GM23338 (cell line): ENCODE measurements around the gene SMPDL3A. TPM values are rescaled to one million over a fixed set of nuclear protein-coding genes. Genes with fewer than 3 reads are reported as not detected.

Experiments used
- ATAC-seq: fragments of 200-7000 bp; cut with Tn5 transposase; 3 replicates; pipeline ENCODE4 v1.9.1; 2020
- DNase-seq: peaks from one replicate; pipeline ENCODE4 v3.0.0-alpha.2; 2015; ENCODE audit warnings: low spot score
- H2AFZ ChIP-seq: fragments of 200-600 bp; sonication (generic); 2 replicates; pipeline ENCODE4 v1.8.0; 2016; ENCODE audit warnings: antibody characterized with exemption, mild to moderate bottlenecking, moderate library complexity
- H3F3A ChIP-seq: fragments of 200-600 bp; sonication (generic); replicated peaks from 2 replicates; pipeline ENCODE4 v1.8.0; 2017; ENCODE audit warnings: antibody characterized with exemption, mixed run types, low read depth
- H3K27ac ChIP-seq: fragments of 200-600 bp; sonication (generic); 2 replicates; pipeline ENCODE4 v1.6.1; 2016; ENCODE audit warnings: low read depth
- H3K27me3 ChIP-seq: fragments of 200-600 bp; sonication (generic); 2 replicates; pipeline ENCODE4 v1.8.0; 2016; ENCODE audit warnings: mild to moderate bottlenecking, mixed run types, moderate library complexity; ENCODE audit not compliant: insufficient read depth
- H3K36me3 ChIP-seq: fragments of 200-600 bp; sonication (generic); 2 replicates; pipeline ENCODE4 v1.8.0; 2016; ENCODE audit warnings: mild to moderate bottlenecking; ENCODE audit not compliant: insufficient read depth
- H3K4me1 ChIP-seq: fragments of 200-600 bp; sonication (generic); 2 replicates; pipeline ENCODE4 v1.8.0; 2016; ENCODE audit warnings: mild to moderate bottlenecking, moderate library complexity; ENCODE audit not compliant: insufficient read depth
- H3K4me2 ChIP-seq: fragments of 200-600 bp; sonication (generic); 2 replicates; pipeline ENCODE4 v1.7.1; 2017; ENCODE audit warnings: mixed run types
- H3K4me3 ChIP-seq: fragments of 200-600 bp; sonication (generic); 2 replicates; pipeline ENCODE4 v1.6.1; 2016; ENCODE audit warnings: mixed run types
- H3K79me2 ChIP-seq: fragments of 200-600 bp; sonication (generic); replicated peaks from 2 replicates; pipeline ENCODE4 v1.8.0; 2017; ENCODE audit warnings: mild to moderate bottlenecking; ENCODE audit not compliant: insufficient read depth
- H3K9me2 ChIP-seq: fragments of 200-600 bp; sonication (generic); 2 replicates; pipeline ENCODE4 v1.8.0; 2017; ENCODE audit not compliant: insufficient read depth
- H4K20me1 ChIP-seq: fragments of 200-600 bp; sonication (generic); replicated peaks from 2 replicates; pipeline ENCODE4 v1.8.0; 2017; ENCODE audit warnings: mild to moderate bottlenecking; ENCODE audit not compliant: insufficient read depth
- H3K27ac Mint-ChIP-seq: 2 replicates; pipeline ENCODE4 v1.8.0; 2020; ENCODE audit warnings: inconsistent platforms, mild to moderate bottlenecking, moderate library complexity, mixed read lengths
- H3K27me3 Mint-ChIP-seq: 3 replicates; pipeline ENCODE4 v1.8.0; 2022; ENCODE audit warnings: low read depth, mild to moderate bottlenecking, moderate library complexity, mixed read lengths, inconsistent platforms; ENCODE audit not compliant: insufficient read depth, poor library complexity
- H3K36me3 Mint-ChIP-seq: 3 replicates; pipeline ENCODE4 v1.8.0; 2021; ENCODE audit warnings: low read depth, mild to moderate bottlenecking, inconsistent platforms, moderate library complexity, mixed read lengths
- H3K4me1 Mint-ChIP-seq: 3 replicates; pipeline ENCODE4 v1.8.0; 2020; ENCODE audit warnings: mild to moderate bottlenecking, inconsistent platforms, mixed read lengths
- H3K4me3 Mint-ChIP-seq: 3 replicates; pipeline ENCODE4 v1.8.0; 2021; ENCODE audit warnings: moderate library complexity, mild to moderate bottlenecking, inconsistent platforms, mixed read lengths
- H3K9me3 Mint-ChIP-seq: 3 replicates; pipeline ENCODE4 v1.8.0; 2020; ENCODE audit warnings: moderate library complexity, mild to moderate bottlenecking, inconsistent platforms, mixed read lengths
- CREB1 ChIP-seq: fragments of 250-450 bp; sonication (Bioruptor Pico); IDR thresholded peaks from 2 replicates; pipeline ENCODE4 v1.5.0; 2020; ENCODE audit warnings: low read depth, mild to moderate bottlenecking, moderate library complexity
- ETS1 ChIP-seq: IDR thresholded peaks from 2 replicates; pipeline ENCODE4 v1.6.1; 2016; ENCODE audit warnings: antibody characterized with exemption
- EZH2 ChIP-seq: fragments of 200-600 bp; sonication (generic); IDR thresholded peaks from one replicate; pipeline ENCODE4 v1.8.0; 2017; ENCODE audit warnings: antibody characterized with exemption, mild to moderate bottlenecking, low read depth; ENCODE audit not compliant: unreplicated experiment
- EZH2phosphoT487 ChIP-seq: fragments of 200-600 bp; sonication (generic); IDR thresholded peaks from one replicate; pipeline ENCODE4 v1.8.1; 2018; ENCODE audit warnings: antibody characterized with exemption; ENCODE audit not compliant: unreplicated experiment
- JUNB ChIP-seq: IDR thresholded peaks from one replicate; pipeline ENCODE4 v1.6.1; 2016; ENCODE audit warnings: antibody characterized with exemption; ENCODE audit not compliant: unreplicated experiment
- NANOG ChIP-seq: IDR thresholded peaks from 2 replicates; pipeline ENCODE4 v1.6.1; 2016; ENCODE audit warnings: antibody characterized with exemption, borderline replicate concordance
- POLR2AphosphoS5 ChIP-seq: IDR thresholded peaks from 2 replicates; pipeline ENCODE4 v1.6.1; 2016; ENCODE audit warnings: antibody characterized with exemption, low read depth
- REST ChIP-seq: IDR thresholded peaks from one replicate; pipeline ENCODE4 v1.6.1; 2018; ENCODE audit warnings: antibody characterized with exemption; ENCODE audit not compliant: unreplicated experiment
- STAT1 ChIP-seq: IDR thresholded peaks from one replicate; pipeline ENCODE4 v1.6.1; 2016; ENCODE audit warnings: antibody characterized with exemption; ENCODE audit not compliant: unreplicated experiment
- ZNF114 ChIP-seq: fragments of 250-450 bp; sonication (Bioruptor Pico); IDR thresholded peaks from 2 replicates; pipeline ENCODE4 v1.5.0; 2020; ENCODE audit warnings: mild to moderate bottlenecking, moderate library complexity
- ZNF331 ChIP-seq: fragments of 250-450 bp; sonication (Bioruptor Pico); IDR thresholded peaks from 2 replicates; pipeline ENCODE4 v1.5.0; 2020; ENCODE audit warnings: low read depth, mild to moderate bottlenecking, moderate library complexity
- ZNF462 ChIP-seq: fragments of 250-450 bp; sonication (Bioruptor Pico); IDR thresholded peaks from 2 replicates; pipeline ENCODE4 v1.5.0; 2020; ENCODE audit warnings: mild to moderate bottlenecking, moderate library complexity
- polyA plus RNA-seq: library from polyadenylated mRNA; unstranded; fragments of >200 nt; fragmentation: Nextera tagmentation; extraction: Ambion mirVana; gene quantifications from 2 replicates; pipeline ENCODE4 v1.2.1, GENCODE V29; 2016
- total RNA-seq: library from RNA; depleted of rRNA; stranded (reverse); fragments of >200 nt; shearing (Covaris generic); gene quantifications from 2 replicates; pipeline ENCODE4 v1.2.3, GENCODE V29; 2014
- TF ChIP-seq, protein P1 (sequence below), 2 experiments: fragments of 200-600 bp in 1 of 2; sonication (generic) in 1 of 2; conservative IDR thresholded peaks; 2 replicates each; pipeline versions ENCODE4 v1.5.1 to v1.6.1; 2016 to 2017; ENCODE audit warnings: antibody characterized with exemption in 2 of 2, low read depth in 2 of 2, mild to moderate bottlenecking in 2 of 2, moderate library complexity in 1 of 2

SMPDL3A gene
- total and polyA plus RNA-seq, 2 experiments from 2014 or later = 3.5 to 6.3 TPM

- Histone ChIP-seq H4K20me1 (no peaks in the 10 kb centered on the region), H3K9me2 (no peaks in the 10 kb centered on the region), H3K27me3 (peaks cover 3% of the 10 kb centered on the region; the same call in 1 of the 2 replicates), H3K4me3 (no peak overlapping the region), H3K79me2 (no peaks in the 10 kb centered on the region), H3K27ac (no peak overlapping the region), H3F3A (0 out of 2 replicates have a peak, but pooled peaks cover 2% of the 10 kb centered on the region), H3K36me3 (no peaks in the 10 kb centered on the region), H3K4me1 (peaks cover 37% of the 10 kb centered on the region), H3K4me2 (no peak overlapping the region), H2AFZ (no peak overlapping the region)
- ATAC-seq (no peak), DNase-seq (no peak)
- Mint-ChIP-seq H3K4me3 (no peak overlapping the region), H3K27ac (no peak overlapping the region), H3K4me1 (peaks cover 44% of the 10 kb centered on the region), H3K27me3 (peaks cover 8% of the 10 kb centered on the region), H3K9me3 (no peaks in the 10 kb centered on the region), H3K36me3 (no peaks in the 10 kb centered on the region)
- TF ChIP-seq EZH2phosphoT487 (no peak), REST (no peak), NANOG (no peak), ZNF331 (CRISPR knock-in tag) (no peak), CREB1 (no peak), ETS1 (no peak), ZNF114 (no peak), ZNF462 (no peak), STAT1 (no peak), POLR2AphosphoS5 (no peak), JUNB (no peak), EZH2 (no peak)
- TF ChIP-seq, protein P1, sequence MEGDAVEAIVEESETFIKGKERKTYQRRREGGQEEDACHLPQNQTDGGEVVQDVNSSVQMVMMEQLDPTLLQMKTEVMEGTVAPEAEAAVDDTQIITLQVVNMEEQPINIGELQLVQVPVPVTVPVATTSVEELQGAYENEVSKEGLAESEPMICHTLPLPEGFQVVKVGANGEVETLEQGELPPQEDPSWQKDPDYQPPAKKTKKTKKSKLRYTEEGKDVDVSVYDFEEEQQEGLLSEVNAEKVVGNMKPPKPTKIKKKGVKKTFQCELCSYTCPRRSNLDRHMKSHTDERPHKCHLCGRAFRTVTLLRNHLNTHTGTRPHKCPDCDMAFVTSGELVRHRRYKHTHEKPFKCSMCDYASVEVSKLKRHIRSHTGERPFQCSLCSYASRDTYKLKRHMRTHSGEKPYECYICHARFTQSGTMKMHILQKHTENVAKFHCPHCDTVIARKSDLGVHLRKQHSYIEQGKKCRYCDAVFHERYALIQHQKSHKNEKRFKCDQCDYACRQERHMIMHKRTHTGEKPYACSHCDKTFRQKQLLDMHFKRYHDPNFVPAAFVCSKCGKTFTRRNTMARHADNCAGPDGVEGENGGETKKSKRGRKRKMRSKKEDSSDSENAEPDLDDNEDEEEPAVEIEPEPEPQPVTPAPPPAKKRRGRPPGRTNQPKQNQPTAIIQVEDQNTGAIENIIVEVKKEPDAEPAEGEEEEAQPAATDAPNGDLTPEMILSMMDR (conservative IDR thresholded peaks at IDR 0.05; ENCODE audit: low read depth in 2 of 2) = no peak
These were observed 7.3 kb upstream of the SMPDL3A start for GRCh38 chr6:122781716-122782115.
